Sigmoid colon (tissue), 4 donors: Measurements from ENCODE around the gene WDR33.

Experiments used
- CTCF ChIP-seq, 4 experiments: fragments of 450-650 bp in 3 of 4; fragments of 200-600 bp in 1 of 4; IDR thresholded peaks; one replicate each; pipeline ENCODE4 v1.5.1; 2016 to 2019; ENCODE audit warnings: antibody characterized with exemption in 4 of 4, mild to moderate bottlenecking in 3 of 4, moderate library complexity in 2 of 4
- EP300 ChIP-seq, 4 donors: sonication (generic); formaldehyde crosslinking; IDR thresholded peaks; one replicate each; pipeline ENCODE4 v1.6.1; 2017; ENCODE audit warnings: antibody characterized with exemption in 4 of 4
- POLR2A ChIP-seq, 2 donors: fragments of 450-650 bp; IDR thresholded peaks; one replicate each; pipeline ENCODE4 v1.6.1; 2016; ENCODE audit warnings: antibody characterized with exemption in 2 of 2, mild to moderate bottlenecking in 2 of 2, moderate library complexity in 2 of 2
- POLR2AphosphoS5 ChIP-seq, 4 donors: sonication (generic); formaldehyde crosslinking; IDR thresholded peaks; one replicate each; pipeline ENCODE4 v1.6.1; 2017; ENCODE audit warnings: antibody characterized with exemption in 4 of 4

- TF ChIP-seq CTCF (IDR thresholded peaks at IDR 0.05) (no peak), POLR2A (IDR thresholded peaks at IDR 0.05) (no peak), POLR2AphosphoS5 (IDR thresholded peaks at IDR 0.05) (no peak), EP300 (IDR thresholded peaks at IDR 0.05) (no peak)
These were observed 140.0 kb downstream of the WDR33 start for GRCh38 chr2:127670957-127671290.
